Measurements from ENCODE around the gene IPCEF1.

Gene IPCEF1

DNA sequence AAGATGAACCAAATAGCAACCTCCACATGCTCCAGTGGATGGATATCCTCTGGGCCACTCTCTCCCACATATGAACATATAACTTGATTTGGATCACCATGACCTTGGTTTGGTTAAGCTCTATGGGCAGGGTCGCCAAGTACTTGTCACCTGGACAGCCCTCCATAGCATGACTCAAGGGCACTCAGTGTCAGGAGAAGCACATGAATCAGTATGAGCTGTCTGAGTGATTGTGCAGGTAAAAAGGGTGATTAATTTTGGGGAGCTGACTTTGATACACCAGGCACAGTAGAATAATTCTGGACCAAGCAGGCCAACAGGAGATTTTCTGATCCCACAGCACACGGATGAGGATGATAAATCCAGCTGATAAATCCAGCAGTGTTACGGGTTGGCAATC is 243.2 kb downstream of the IPCEF1 start:
- H4K20me1 ChIP-seq (ENCODE audit: insufficient read depth): no peaks in the 10 kb centered on the region
- no peak overlapping the region for H3K27ac ChIP-seq
- no peaks in the 10 kb centered on the region for H3K27me3 ChIP-seq (ENCODE audit: insufficient read depth, low read depth)
- H3K4me3 ChIP-seq (IDR thresholded peaks at IDR 0.05; ENCODE audit: insufficient read depth, low read depth, low read length): no peak overlapping the region
- no peaks in the 10 kb centered on the region for H3K4me1 ChIP-seq (ENCODE audit: low read depth, poor library complexity, severe bottlenecking)
- TF ChIP-seq CTCF (conservative IDR thresholded peaks at IDR 0.05; ENCODE audit: low read depth, low read length): no peak
- H3K9ac ChIP-seq: no peak overlapping the region
- no peaks in the 10 kb centered on the region for H3K79me2 ChIP-seq (ENCODE audit: insufficient read depth, low read depth)
- no peak overlapping the region for H2AFZ ChIP-seq (ENCODE audit: low read depth)
- H3K36me3 ChIP-seq (ENCODE audit: insufficient read depth): no peaks in the 10 kb centered on the region
- H3K4me2 ChIP-seq: no peak overlapping the region

DNA sequence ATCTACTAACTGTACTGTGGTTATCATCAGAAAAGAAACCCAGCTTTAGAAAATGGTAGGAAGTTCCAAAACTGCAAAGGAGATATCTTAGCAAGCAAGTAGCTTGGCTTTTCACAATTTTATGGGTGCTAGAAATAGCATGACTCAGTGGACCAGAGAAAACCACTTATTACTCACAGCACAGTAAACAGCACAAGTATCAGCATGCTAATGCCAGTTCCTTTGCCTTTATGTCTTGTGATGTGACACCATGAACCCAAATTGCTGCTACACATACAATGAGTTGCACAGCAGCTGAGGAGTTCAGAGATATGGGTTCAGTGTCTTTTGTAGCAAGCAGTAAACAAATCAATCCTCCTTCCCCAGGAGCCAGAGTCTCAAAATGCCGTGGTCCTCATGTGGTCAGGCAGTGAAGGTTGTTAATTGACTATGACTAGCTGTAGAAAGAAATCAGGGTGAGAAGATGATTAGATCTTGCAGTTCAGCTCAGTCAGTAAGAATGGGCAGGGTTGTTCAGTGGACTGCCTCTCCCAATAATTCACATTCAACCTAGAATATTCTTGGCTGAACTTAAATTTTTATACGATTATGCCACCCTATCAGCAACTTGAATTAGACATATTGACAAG is 244.3 kb downstream of the IPCEF1 start:
- no peak overlapping the region for H2AFZ ChIP-seq (ENCODE audit: low read depth)
- H3K9ac ChIP-seq: no peak overlapping the region
- H4K20me1 ChIP-seq (ENCODE audit: insufficient read depth): no peaks in the 10 kb centered on the region
- no peak overlapping the region for H3K4me2 ChIP-seq
- no peaks in the 10 kb centered on the region for H3K79me2 ChIP-seq (ENCODE audit: insufficient read depth, low read depth)
- no peaks in the 10 kb centered on the region for H3K36me3 ChIP-seq (ENCODE audit: insufficient read depth)
- no peak overlapping the region for H3K27ac ChIP-seq
- no peak for TF ChIP-seq CTCF (conservative IDR thresholded peaks at IDR 0.05; ENCODE audit: low read depth, low read length)
- H3K4me3 ChIP-seq (IDR thresholded peaks at IDR 0.05; ENCODE audit: insufficient read depth, low read depth, low read length): no peak overlapping the region
- no peaks in the 10 kb centered on the region for H3K27me3 ChIP-seq (ENCODE audit: insufficient read depth, low read depth)
- H3K4me1 ChIP-seq (ENCODE audit: low read depth, poor library complexity, severe bottlenecking): no peaks in the 10 kb centered on the region

- Histone ChIP-seq H3K27me3 (ENCODE audit: insufficient read depth, low read depth) (no peaks in the 10 kb centered on the region), H3K4me3 (IDR thresholded peaks at IDR 0.05; ENCODE audit: insufficient read depth, low read depth, low read length) (no peak overlapping the region), H3K27ac (no peak overlapping the region), H3K79me2 (ENCODE audit: insufficient read depth, low read depth) (no peaks in the 10 kb centered on the region), H2AFZ (ENCODE audit: low read depth) (no peak overlapping the region), H3K36me3 (ENCODE audit: insufficient read depth) (no peaks in the 10 kb centered on the region), H3K9ac (no peak overlapping the region), H3K4me2 (no peak overlapping the region), H4K20me1 (ENCODE audit: insufficient read depth) (no peaks in the 10 kb centered on the region), H3K4me1 (ENCODE audit: low read depth, poor library complexity, severe bottlenecking) (no peaks in the 10 kb centered on the region)
- no peak for TF ChIP-seq CTCF (conservative IDR thresholded peaks at IDR 0.05; ENCODE audit: low read depth, low read length)
Measured at GRCh38 chr6:154111025-154111424, 245.6 kb downstream of the IPCEF1 start.

GRCh38 chr6:154106251-154106650 is 250.4 kb downstream of the IPCEF1 start:
- H3K79me2 ChIP-seq (ENCODE audit: insufficient read depth, low read depth): no peaks in the 10 kb centered on the region
- no peak overlapping the region for H3K4me2 ChIP-seq
- TF ChIP-seq CTCF (conservative IDR thresholded peaks at IDR 0.05; ENCODE audit: low read depth, low read length): no peak
- H3K27me3 ChIP-seq (ENCODE audit: insufficient read depth, low read depth): no peaks in the 10 kb centered on the region
- H3K9ac ChIP-seq: no peak overlapping the region
- H3K4me1 ChIP-seq (ENCODE audit: low read depth, poor library complexity, severe bottlenecking): no peaks in the 10 kb centered on the region
- H2AFZ ChIP-seq (ENCODE audit: low read depth): no peak overlapping the region
- no peak overlapping the region for H3K4me3 ChIP-seq (IDR thresholded peaks at IDR 0.05; ENCODE audit: insufficient read depth, low read depth, low read length)
- H4K20me1 ChIP-seq (ENCODE audit: insufficient read depth): no peaks in the 10 kb centered on the region
- H3K36me3 ChIP-seq (ENCODE audit: insufficient read depth): no peaks in the 10 kb centered on the region
- no peak overlapping the region for H3K27ac ChIP-seq

All from KMS-11 (cell line).